Urinary bladder (tissue), 4 donors: ENCODE data around the gene SHCBP1. TPM values are rescaled to one million over a fixed set of nuclear protein-coding genes. Genes with fewer than 3 reads are reported as not detected.
A peak's percentile ranks its signal among the peaks of the same experiment; 100 is the strongest.
"Not testable (repeated sequence)": the region's sequence is repeated elsewhere in the genome, so short reads cannot be mapped to it uniquely, and the experiment has no call there.

Source experiments
- DNase-seq: peaks from one replicate; pipeline ENCODE4 v3.0.0-alpha.2; 2015; ENCODE audit errors: extremely low spot score
- H3K27ac ChIP-seq: one replicate; pipeline ENCODE4 v1.5.1; 2013; ENCODE audit warnings: low read depth, mild to moderate bottlenecking, moderate library complexity
- H3K36me3 ChIP-seq: one replicate; pipeline ENCODE4 v1.6.1; 2013; ENCODE audit warnings: mild to moderate bottlenecking, moderate library complexity; ENCODE audit not compliant: insufficient read depth
- H3K4me1 ChIP-seq: one replicate; pipeline ENCODE4 v1.6.1; 2013; ENCODE audit warnings: mild to moderate bottlenecking, moderate library complexity; ENCODE audit not compliant: insufficient read depth
- H3K4me3 ChIP-seq: one replicate; pipeline ENCODE4 v1.5.1; 2013; ENCODE audit warnings: low read depth, low read length
- WGBS: extraction: QIAGEN DNeasy Blood & Tissue Kit; methylation state at CpG from one replicate; pipeline ENCODE4 v1.1.7; 2013; 5-methylcytosine and 5-hydroxymethylcytosine counted together
- polyA plus RNA-seq: library from polyadenylated mRNA; stranded (reverse); fragments of 200-250 nt; gene quantifications from one replicate; pipeline ENCODE4 v1.2.3, GENCODE V29; 2013
- total RNA-seq: library from RNA; depleted of rRNA; stranded (reverse); fragments of >200 nt; gene quantifications from one replicate; pipeline ENCODE4 v1.2.3, GENCODE V29; 2014
- donor health status: healthy with polysubstance abuse.
- donor health status: healthy.

The SHCBP1 gene
- total and polyA plus RNA-seq, 2 donors, result 0.47 to 12.8 TPM

- not testable (repeated sequence) for H3K36me3 ChIP-seq, H3K27ac ChIP-seq, H3K4me3 ChIP-seq, H3K4me1 ChIP-seq, DNase-seq
- 96% methylated on average over 21 of the region's 22 CpGs for WGBS
Observed at GRCh38 chr16:46626681-46627080, 5.5 kb upstream of the SHCBP1 start.

GRCh38 chr16:46624862-46625261 lies 3.7 kb upstream of the SHCBP1 start:
- not testable (repeated sequence) for H3K36me3 ChIP-seq, DNase-seq, H3K4me1 ChIP-seq, H3K27ac ChIP-seq, H3K4me3 ChIP-seq
- 85% methylated on average over 6 of the region's 6 CpGs for WGBS

GRCh38 chr16:46623707-46624106 lies 2.5 kb upstream of the SHCBP1 start:
- not testable (repeated sequence) for H3K36me3 ChIP-seq

GRCh38 chr16:46623246-46623645 lies 2.1 kb upstream of the SHCBP1 start:
- not testable (repeated sequence) for DNase-seq, H3K36me3 ChIP-seq, H3K4me3 ChIP-seq, H3K27ac ChIP-seq, H3K4me1 ChIP-seq
- 6% methylated on average over 5 of the region's 8 CpGs for WGBS

More at GRCh38 chr16:46623707-46624106, 2.5 kb upstream of the SHCBP1 start:
- WGBS, result 92% methylated on average over 4 of the region's 6 CpGs
- DNase-seq, H3K27ac ChIP-seq, H3K4me3 ChIP-seq, H3K4me1 ChIP-seq: not testable (repeated sequence)

- DNase-seq, result no peak
- H3K27ac ChIP-seq, result no peak overlapping the region
- 93% methylated on average over 7 of the region's 7 CpGs for WGBS
- no peaks in the 10 kb centered on the region for H3K4me1 ChIP-seq
- H3K4me3 ChIP-seq, result no peak overlapping the region
- H3K36me3 ChIP-seq, result no peaks in the 10 kb centered on the region
Observed at GRCh38 chr16:46621934-46622676, 926 bp upstream of the SHCBP1 start.

- Histone ChIP-seq H3K27ac (no peak overlapping the region), H3K4me3 (peak overlapping the region; percentile 52), H3K4me1 (no peaks in the 10 kb centered on the region), H3K36me3 (no peaks in the 10 kb centered on the region)
- 6% methylated on average over 11 of the region's 11 CpGs for WGBS
- DNase-seq, result no peak
Observed at GRCh38 chr16:46620266-46621005, 743 bp downstream of the SHCBP1 start.

- DNase-seq, result no peak
- WGBS, result 94% methylated on average over 4 of the region's 4 CpGs
- no peak overlapping the region for H3K4me3 ChIP-seq
- no peak overlapping the region for H3K27ac ChIP-seq
- no peaks in the 10 kb centered on the region for H3K4me1 ChIP-seq
- no peaks in the 10 kb centered on the region for H3K36me3 ChIP-seq
Observed at GRCh38 chr16:46618516-46618915, 2.7 kb downstream of the SHCBP1 start.

GRCh38 chr16:46614006-46614405 lies 7.2 kb downstream of the SHCBP1 start:
- no peak for DNase-seq
- Histone ChIP-seq H3K4me3 (no peak overlapping the region), H3K36me3 (no peaks in the 10 kb centered on the region), H3K27ac (no peak overlapping the region), H3K4me1 (no peaks in the 10 kb centered on the region)
- WGBS, result 60% methylated on average over 4 of the region's 4 CpGs

GRCh38 chr16:46613352-46613751 lies 7.8 kb downstream of the SHCBP1 start:
- Histone ChIP-seq H3K4me1 (no peaks in the 10 kb centered on the region), H3K36me3 (no peaks in the 10 kb centered on the region), H3K27ac (no peak overlapping the region), H3K4me3 (no peak overlapping the region)
- DNase-seq, result no peak
- WGBS, result 71% methylated on average over 2 of the region's 2 CpGs

- WGBS, result 74% methylated on average over 3 of the region's 3 CpGs
- Histone ChIP-seq H3K36me3 (no peaks in the 10 kb centered on the region), H3K4me3 (no peak overlapping the region), H3K27ac (no peak overlapping the region), H3K4me1 (no peaks in the 10 kb centered on the region)
- no peak for DNase-seq
Observed at GRCh38 chr16:46612121-46612520, 9.1 kb downstream of the SHCBP1 start.

GRCh38 chr16:46607529-46607928 lies 13.7 kb downstream of the SHCBP1 start:
- H3K4me1 ChIP-seq, result no peaks in the 10 kb centered on the region
- no peak overlapping the region for H3K27ac ChIP-seq
- H3K4me3 ChIP-seq, result no peak overlapping the region
- no peak for DNase-seq
- no peaks in the 10 kb centered on the region for H3K36me3 ChIP-seq
- WGBS, result 66% methylated on average over 1 of the region's 1 CpG

GRCh38 chr16:46606231-46606630 lies 14.9 kb downstream of the SHCBP1 start:
- no peaks in the 10 kb centered on the region for H3K4me1 ChIP-seq
- WGBS, result 93% methylated on average over 5 of the region's 5 CpGs

GRCh38 chr16:46591257-46591656 lies 29.9 kb downstream of the SHCBP1 start:
- H3K27ac ChIP-seq, result no peak overlapping the region
- no peak overlapping the region for H3K4me3 ChIP-seq
- H3K36me3 ChIP-seq, result no peaks in the 10 kb centered on the region
- WGBS, result 100% methylated on average over 1 of the region's 1 CpG
- no peaks in the 10 kb centered on the region for H3K4me1 ChIP-seq
- DNase-seq, result no peak

More at GRCh38 chr16:46606231-46606630, 14.9 kb downstream of the SHCBP1 start:
- Histone ChIP-seq H3K27ac (no peak overlapping the region), H3K36me3 (no peaks in the 10 kb centered on the region), H3K4me3 (no peak overlapping the region)
- DNase-seq, result no peak

GRCh38 chr16:46586011-46586577 lies 35.1 kb downstream of the SHCBP1 start:
- H3K27ac ChIP-seq, result no peak overlapping the region
- no peak for DNase-seq
- H3K4me3 ChIP-seq, result no peak overlapping the region
- no peaks in the 10 kb centered on the region for H3K36me3 ChIP-seq
- H3K4me1 ChIP-seq, result no peaks in the 10 kb centered on the region
